GM11168 (cell line): Measurements from ENCODE around the gene FBXW4.

Experiments
- in situ Hi-C: fragments of 300-500 bp; cut with MboI; formaldehyde crosslinking; loops from one replicate; pipeline ENCODE4 v1.12.0; 2022; ENCODE audit warnings: low sequenced_read_pairs; ENCODE audit not compliant: unreplicated experiment

FBXW4 gene

GRCh38 chr10:101694674-101695403 lies at the start of gene FBXW4:
FBXW4 (minus strand) TSS chr10:101695170; CDS start chr10:101695105, 65 bp downstream.
- in situ Hi-C loops, result no loop called here

GRCh38 chr10:101744267-101744666 lies 49.3 kb upstream of the FBXW4 start:
- in situ Hi-C loops, result no loop called here

GRCh38 chr10:101741938-101742337 lies 47.0 kb upstream of the FBXW4 start:
- in situ Hi-C loops, result no loop called here

GRCh38 chr10:101736666-101737065 lies 41.7 kb upstream of the FBXW4 start:
- in situ Hi-C loops, result no loop called here

GRCh38 chr10:101732096-101732495 lies 37.1 kb upstream of the FBXW4 start:
- in situ Hi-C loops, result no loop called here

GRCh38 chr10:101726115-101726387 lies 31.1 kb upstream of the FBXW4 start:
- in situ Hi-C loops, result no loop called here

GRCh38 chr10:101725296-101726114 lies 30.5 kb upstream of the FBXW4 start:
- in situ Hi-C loops, result no loop called here

GRCh38 chr10:101724446-101724845 lies 29.5 kb upstream of the FBXW4 start:
- in situ Hi-C loops, result no loop called here

GRCh38 chr10:101723176-101723575 lies 28.2 kb upstream of the FBXW4 start:
- in situ Hi-C loops, result no loop called here

GRCh38 chr10:101721806-101722205 lies 26.8 kb upstream of the FBXW4 start:
- in situ Hi-C loops, result no loop called here

GRCh38 chr10:101720606-101721230 lies 25.7 kb upstream of the FBXW4 start:
- in situ Hi-C loops, result no loop called here

- in situ Hi-C loops, result no loop called here
These were observed 23.8 kb upstream of the FBXW4 start for GRCh38 chr10:101718690-101719275.

GRCh38 chr10:101716891-101717659 lies 22.1 kb upstream of the FBXW4 start:
- in situ Hi-C loops, result no loop called here

GRCh38 chr10:101712997-101713396 lies 18.0 kb upstream of the FBXW4 start:
- in situ Hi-C loops, result no loop called here

GRCh38 chr10:101710793-101711192 lies 15.8 kb upstream of the FBXW4 start:
- in situ Hi-C loops, result no loop called here

- in situ Hi-C loops, result no loop called here
These were observed 15.2 kb upstream of the FBXW4 start for GRCh38 chr10:101710059-101710695.

GRCh38 chr10:101709359-101710058 lies 14.5 kb upstream of the FBXW4 start:
- in situ Hi-C loops, result no loop called here

GRCh38 chr10:101708870-101709269 lies 13.9 kb upstream of the FBXW4 start:
- in situ Hi-C loops, result no loop called here

GRCh38 chr10:101708073-101708472 lies 13.1 kb upstream of the FBXW4 start:
- in situ Hi-C loops, result no loop called here
